Trophoblast cell (in vitro differentiated cells and primary cell): ENCODE results near the gene HIPK1.

Experiments used
- DNase-seq, 2 donors: peaks; one replicate each; pipeline ENCODE4 v3.0.0-alpha.2; 2016
- H2AFZ ChIP-seq: 2 replicates; pipeline ENCODE4 v1.6.1; 2013; ENCODE audit warnings: low read length, moderate library complexity, mild to moderate bottlenecking; ENCODE audit not compliant: insufficient read depth, poor library complexity
- H2AK5ac ChIP-seq: 2 replicates; pipeline ENCODE4 v1.6.1; 2013; ENCODE audit warnings: mild to moderate bottlenecking, low read length
- H2BK120ac ChIP-seq: 2 replicates; pipeline ENCODE4 v1.6.1; 2013; ENCODE audit warnings: low read length, mild to moderate bottlenecking, moderate library complexity; ENCODE audit not compliant: insufficient read depth, poor library complexity
- H2BK12ac ChIP-seq: 2 replicates; pipeline ENCODE4 v1.6.1; 2013; ENCODE audit warnings: mild to moderate bottlenecking, low read length, moderate library complexity
- H2BK5ac ChIP-seq: 2 replicates; pipeline ENCODE4 v1.6.1; 2013; ENCODE audit warnings: low read length, low read depth, moderate library complexity, mild to moderate bottlenecking; ENCODE audit not compliant: poor library complexity
- H3K14ac ChIP-seq: 2 replicates; pipeline ENCODE4 v1.6.1; 2013; ENCODE audit warnings: mild to moderate bottlenecking, low read length
- H3K18ac ChIP-seq: 2 replicates; pipeline ENCODE4 v1.6.1; 2013; ENCODE audit warnings: mild to moderate bottlenecking, low read length
- H3K23ac ChIP-seq: 2 replicates; pipeline ENCODE4 v1.6.1; 2013; ENCODE audit warnings: low read length
- H3K27ac ChIP-seq: 2 replicates; pipeline ENCODE4 v1.5.1; 2013; ENCODE audit warnings: low read depth, mild to moderate bottlenecking, inconsistent platforms, low read length, moderate library complexity
- H3K27me3 ChIP-seq: 2 replicates; pipeline ENCODE4 v1.6.1; 2013; ENCODE audit warnings: inconsistent platforms, mild to moderate bottlenecking, low read length, moderate library complexity; ENCODE audit not compliant: insufficient read depth
- H3K36me3 ChIP-seq, 2 experiments: 1 replicate in 1 of 2; 2 replicates in 1 of 2; pipeline ENCODE4 v1.6.1; 2013; ENCODE audit warnings: low read length in 2 of 2, mild to moderate bottlenecking in 2 of 2, moderate library complexity in 1 of 2; ENCODE audit not compliant: insufficient read depth in 2 of 2, control insufficient read depth in 1 of 2
- H3K4ac ChIP-seq: 2 replicates; pipeline ENCODE4 v1.6.1; 2013; ENCODE audit warnings: low read depth, mild to moderate bottlenecking, low read length, moderate library complexity
- H3K4me1 ChIP-seq, 2 experiments: 1 replicate in 1 of 2; 2 replicates in 1 of 2; pipeline ENCODE4 v1.6.1; 2013; ENCODE audit warnings: low read length in 2 of 2, mild to moderate bottlenecking in 2 of 2, moderate library complexity in 1 of 2; ENCODE audit not compliant: insufficient read depth in 2 of 2, control insufficient read depth in 1 of 2
- H3K4me2 ChIP-seq: 2 replicates; pipeline ENCODE4 v1.6.1; 2013; ENCODE audit warnings: inconsistent platforms, mild to moderate bottlenecking, low read length, moderate library complexity
- H3K4me3 ChIP-seq: 2 replicates; pipeline ENCODE4 v1.5.1; 2013; ENCODE audit warnings: mild to moderate bottlenecking, low read depth, low read length, inconsistent platforms
- H3K79me1 ChIP-seq: one replicate; pipeline ENCODE4 v1.6.1; 2013; ENCODE audit warnings: low read length
- H3K79me2 ChIP-seq: 2 replicates; pipeline ENCODE4 v1.6.1; 2013; ENCODE audit warnings: low read length, mild to moderate bottlenecking; ENCODE audit not compliant: control insufficient read depth, insufficient read depth, poor library complexity
- H3K9ac ChIP-seq: 2 replicates; pipeline ENCODE4 v1.6.1; 2013; ENCODE audit warnings: mild to moderate bottlenecking, low read length
- H3K9me3 ChIP-seq: 2 replicates; pipeline ENCODE4 v1.6.1; 2013; ENCODE audit warnings: low read depth, mild to moderate bottlenecking, control low read depth, inconsistent platforms, low read length; ENCODE audit not compliant: insufficient read depth
- H4K12ac ChIP-seq: 2 replicates; pipeline ENCODE4 v1.6.1; 2013; ENCODE audit warnings: low read depth, mild to moderate bottlenecking, low read length, moderate library complexity
- H4K8ac ChIP-seq: 2 replicates; pipeline ENCODE4 v1.6.1; 2013; ENCODE audit warnings: low read depth, mild to moderate bottlenecking, low read length, moderate library complexity
- H4K91ac ChIP-seq: one replicate; pipeline ENCODE4 v1.6.1; 2013; ENCODE audit warnings: low read depth, mild to moderate bottlenecking, low read length, moderate library complexity
- WGBS: extraction: QIAGEN DNeasy Blood & Tissue Kit; methylation state at CpG from one replicate; pipeline ENCODE4 v1.1.7; 2013; ENCODE audit warnings: missing lambda C conversion rate; ENCODE audit not compliant: insufficient read length, insufficient coverage; ENCODE audit errors: extremely low coverage; 5-methylcytosine and 5-hydroxymethylcytosine counted together

The HIPK1 gene

DNA sequence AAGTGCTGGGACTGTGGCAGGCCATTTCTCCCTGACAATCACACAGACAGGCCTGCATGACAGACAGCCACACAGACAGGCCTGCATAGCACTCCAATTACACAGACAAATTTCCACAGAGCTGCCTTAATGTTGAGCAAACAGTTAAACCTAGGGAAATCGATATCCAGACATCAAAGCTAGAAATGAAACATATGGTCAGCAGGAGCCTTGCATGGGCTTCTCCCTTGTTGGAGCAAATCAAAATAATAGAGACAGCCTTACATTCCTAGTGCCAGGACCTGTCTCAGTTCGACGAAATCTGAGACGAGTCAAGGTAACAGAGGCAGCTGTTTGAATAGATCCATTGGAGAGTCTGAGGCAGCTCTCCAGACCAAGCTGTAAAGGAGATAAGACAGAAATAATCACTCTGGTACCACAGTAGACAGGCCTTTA, 92.6 kb downstream of the HIPK1 start:
- no peak overlapping the region for H2BK120ac ChIP-seq
- H4K12ac ChIP-seq, result no peak overlapping the region
- H3K79me2 ChIP-seq, result no peaks in the 10 kb centered on the region
- H3K27ac ChIP-seq, result no peak overlapping the region
- no peaks in the 10 kb centered on the region for H3K79me1 ChIP-seq
- no peak overlapping the region for H3K4ac ChIP-seq
- no peak for DNase-seq
- no peak overlapping the region for H2AK5ac ChIP-seq
- no peak overlapping the region for H2BK5ac ChIP-seq
- H3K14ac ChIP-seq, result no peak overlapping the region
- H3K9me3 ChIP-seq, result peaks cover 4% of the 10 kb centered on the region
- H3K36me3 ChIP-seq, result no peaks in the 10 kb centered on the region
- H3K18ac ChIP-seq, result no peak overlapping the region
- no peak overlapping the region for H2BK12ac ChIP-seq
- H3K4me3 ChIP-seq, result no peak overlapping the region
- H3K4me2 ChIP-seq, result no peak overlapping the region
- H3K27me3 ChIP-seq, result no peaks in the 10 kb centered on the region
- H3K4me1 ChIP-seq, result no peaks in the 10 kb centered on the region
- H2AFZ ChIP-seq, result no peak overlapping the region
- no peak overlapping the region for H4K91ac ChIP-seq
- no peak overlapping the region for H3K9ac ChIP-seq
- no peak overlapping the region for H3K23ac ChIP-seq
- WGBS, result no CpG with 5 or more reads among the region's 4 CpGs
- H4K8ac ChIP-seq, result no peak overlapping the region

DNA sequence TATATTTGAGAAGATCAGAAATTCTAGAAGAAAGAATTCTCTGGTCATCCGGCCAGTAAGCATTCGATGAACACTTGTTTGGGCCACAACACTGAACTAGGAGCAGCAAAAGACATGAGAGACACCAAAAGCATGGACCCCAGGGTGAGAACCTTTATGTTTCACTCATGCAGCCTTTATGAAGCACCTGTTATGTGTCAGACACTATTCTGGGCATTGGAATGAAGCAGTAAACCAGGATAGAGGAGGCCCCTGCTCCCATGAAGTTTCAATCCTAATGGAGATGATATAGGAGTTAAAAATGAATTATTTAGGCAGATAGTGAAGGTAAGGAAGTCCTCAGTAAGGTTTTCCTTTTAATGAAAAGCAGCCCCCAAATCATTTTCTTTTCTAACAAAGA, 93.8 kb downstream of the HIPK1 start:
- H3K9ac ChIP-seq, result no peak overlapping the region
- H2BK5ac ChIP-seq, result no peak overlapping the region
- H3K27ac ChIP-seq, result no peak overlapping the region
- no peak overlapping the region for H4K8ac ChIP-seq
- H4K12ac ChIP-seq, result no peak overlapping the region
- H2AFZ ChIP-seq, result no peak overlapping the region
- no peaks in the 10 kb centered on the region for H3K27me3 ChIP-seq
- H2BK120ac ChIP-seq, result no peak overlapping the region
- no peaks in the 10 kb centered on the region for H3K4me1 ChIP-seq
- H3K36me3 ChIP-seq, result no peaks in the 10 kb centered on the region
- H4K91ac ChIP-seq, result no peak overlapping the region
- no peak overlapping the region for H3K4me3 ChIP-seq
- no peak overlapping the region for H2BK12ac ChIP-seq
- no peak overlapping the region for H3K23ac ChIP-seq
- no peak overlapping the region for H3K4ac ChIP-seq
- H3K4me2 ChIP-seq, result no peak overlapping the region
- H3K79me2 ChIP-seq, result no peaks in the 10 kb centered on the region
- WGBS, result no CpG with 5 or more reads among the region's 2 CpGs
- no peaks in the 10 kb centered on the region for H3K79me1 ChIP-seq
- no peak for DNase-seq
- peaks cover 4% of the 10 kb centered on the region for H3K9me3 ChIP-seq
- no peak overlapping the region for H3K14ac ChIP-seq
- H2AK5ac ChIP-seq, result no peak overlapping the region
- H3K18ac ChIP-seq, result no peak overlapping the region

DNA sequence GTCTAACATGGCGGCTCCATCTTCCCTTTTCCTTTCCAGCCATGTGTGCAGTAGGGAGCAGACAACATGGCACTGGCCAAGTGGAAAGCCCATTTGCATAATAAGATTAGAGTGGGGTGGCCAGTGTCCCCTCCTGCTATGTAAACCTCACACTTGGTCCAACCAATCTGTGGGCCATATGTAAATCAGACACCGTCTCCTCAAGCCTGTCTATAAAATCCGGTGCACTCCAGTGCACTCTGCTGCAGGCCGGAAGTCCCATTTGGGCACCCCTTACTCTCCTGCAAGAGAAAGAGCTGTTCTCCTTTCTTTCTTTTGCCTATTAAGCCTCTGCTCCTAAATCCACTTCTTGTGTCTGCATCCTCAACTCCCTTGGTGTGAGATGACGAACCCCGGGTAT, 94.3 kb downstream of the HIPK1 start:
- H3K27me3 ChIP-seq, result no peaks in the 10 kb centered on the region

DNA sequence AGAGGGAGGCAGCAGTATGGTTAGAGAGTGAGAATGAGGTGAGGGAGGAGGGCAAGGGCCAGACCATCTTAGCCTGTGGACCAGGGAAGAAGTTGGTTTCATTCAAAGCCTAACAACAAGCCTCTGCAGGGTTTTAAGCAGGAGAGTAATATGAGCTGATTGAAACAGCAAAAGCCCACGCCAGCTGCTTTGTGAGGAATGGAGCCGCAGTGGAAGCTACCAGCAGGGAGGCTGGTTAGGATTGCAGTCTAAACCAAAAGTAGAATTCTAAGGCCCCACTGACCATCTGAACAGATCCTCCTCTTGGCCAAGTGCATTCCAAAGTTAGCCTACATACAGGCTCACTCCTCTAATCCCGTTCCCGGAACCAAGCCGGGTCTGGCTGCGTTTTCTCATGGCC, 94.9 kb downstream of the HIPK1 start:
- no peak overlapping the region for H4K91ac ChIP-seq
- peak overlapping the region; percentile 10 for H2BK12ac ChIP-seq
- H2AFZ ChIP-seq, result no peak overlapping the region
- no peaks in the 10 kb centered on the region for H3K4me1 ChIP-seq
- no peak overlapping the region for H3K27ac ChIP-seq
- H3K4me3 ChIP-seq, result no peak overlapping the region
- no peak overlapping the region for H2BK120ac ChIP-seq
- peak in 1 of 2 donors; percentile 39 for DNase-seq
- H3K18ac ChIP-seq, result no peak overlapping the region
- no peaks in the 10 kb centered on the region for H3K79me2 ChIP-seq
- no peak overlapping the region for H4K12ac ChIP-seq
- no peaks in the 10 kb centered on the region for H3K36me3 ChIP-seq
- H3K9ac ChIP-seq, result no peak overlapping the region
- no peak overlapping the region for H3K23ac ChIP-seq
- H3K27me3 ChIP-seq, result no peaks in the 10 kb centered on the region
- H3K4ac ChIP-seq, result no peak overlapping the region
- no peaks in the 10 kb centered on the region for H3K79me1 ChIP-seq
- H3K9me3 ChIP-seq, result peaks cover 3% of the 10 kb centered on the region
- no peak overlapping the region for H4K8ac ChIP-seq
- no peak overlapping the region for H2AK5ac ChIP-seq
- H3K14ac ChIP-seq, result no peak overlapping the region
- no peak overlapping the region for H3K4me2 ChIP-seq
- no CpG with 5 or more reads among the region's 6 CpGs for WGBS
- no peak overlapping the region for H2BK5ac ChIP-seq

More for the DNA sequence above, 94.3 kb downstream of the HIPK1 start:
- no peak overlapping the region for H4K12ac ChIP-seq
- WGBS, result no CpG with 5 or more reads among the region's 6 CpGs
- no peak for DNase-seq
- H3K79me1 ChIP-seq, result no peaks in the 10 kb centered on the region
- no peak overlapping the region for H3K18ac ChIP-seq
- H4K91ac ChIP-seq, result no peak overlapping the region
- no peak overlapping the region for H4K8ac ChIP-seq
- no peak overlapping the region for H2BK120ac ChIP-seq
- no peak overlapping the region for H3K14ac ChIP-seq
- no peaks in the 10 kb centered on the region for H3K79me2 ChIP-seq
- no peak overlapping the region for H3K23ac ChIP-seq
- H2AFZ ChIP-seq, result no peak overlapping the region
- peaks cover 4% of the 10 kb centered on the region for H3K9me3 ChIP-seq
- no peak overlapping the region for H3K4ac ChIP-seq
- no peak overlapping the region for H2BK5ac ChIP-seq
- H3K4me2 ChIP-seq, result no peak overlapping the region
- no peaks in the 10 kb centered on the region for H3K36me3 ChIP-seq
- no peak overlapping the region for H3K9ac ChIP-seq
- no peak overlapping the region for H3K4me3 ChIP-seq
- no peaks in the 10 kb centered on the region for H3K4me1 ChIP-seq
- H3K27ac ChIP-seq, result no peak overlapping the region
- no peak overlapping the region for H2AK5ac ChIP-seq
- no peak overlapping the region for H2BK12ac ChIP-seq
